K562 (cell line): ENCODE data around the gene UFC1. TPM values are rescaled to one million over a fixed set of nuclear protein-coding genes. Genes with fewer than 3 reads are reported as not detected.
A peak's percentile ranks its signal among the peaks of the same experiment; 100 is the strongest.

Experiments
- BRD9 ChIP-seq: fragments of 450-650 bp; IDR thresholded peaks from 2 replicates; pipeline ENCODE4 v1.6.1; 2018; ENCODE audit warnings: low read depth; ENCODE audit not compliant: partially characterized antibody
- FOXJ3 ChIP-seq: sonication (generic); formaldehyde crosslinking; IDR thresholded peaks from 2 replicates; pipeline ENCODE4 v1.4.0; 2020; ENCODE audit warnings: mild to moderate bottlenecking, missing genetic modification reagents
- FOXK1 ChIP-seq: sonication (generic); formaldehyde crosslinking; IDR thresholded peaks from 2 replicates; pipeline ENCODE4 v1.8.0; 2022; ENCODE audit warnings: missing genetic modification reagents, mild to moderate bottlenecking, borderline replicate concordance
- HMGN3 ChIP-seq: IDR thresholded peaks from 2 replicates; pipeline ENCODE4 v1.6.1; 2011; ENCODE audit warnings: borderline replicate concordance, low read depth, mild to moderate bottlenecking, mixed read lengths, low read length; ENCODE audit not compliant: insufficient read length; ENCODE audit errors: extremely low read depth
- NFRKB ChIP-seq: fragments of 450-650 bp; IDR thresholded peaks from 2 replicates; pipeline ENCODE4 v1.6.1; 2016; ENCODE audit warnings: low read depth
- PHF20 ChIP-seq: fragments of 450-650 bp; IDR thresholded peaks from 2 replicates; pipeline ENCODE4 v1.6.1; 2018; ENCODE audit not compliant: partially characterized antibody
- PML ChIP-seq: IDR thresholded peaks from 2 replicates; pipeline ENCODE4 v1.6.1; 2012; ENCODE audit warnings: low read length, inconsistent platforms
- RAD21 ChIP-seq, 2 experiments: fragments of 250-450 bp in 1 of 2; fragments of 450-650 bp in 1 of 2; sonication (Bioruptor Pico) in 1 of 2; formaldehyde crosslinking in 1 of 2; IDR thresholded peaks in 1 of 2; conservative IDR thresholded peaks in 1 of 2; 2 replicates each; pipeline versions ENCODE4 v1.4.0 to v1.8.0; 2020 to 2022; ENCODE audit warnings: mild to moderate bottlenecking in 2 of 2, moderate library complexity in 1 of 2
- ZFX ChIP-seq: sonication (generic); formaldehyde crosslinking; IDR thresholded peaks from 2 replicates; pipeline ENCODE4 v1.8.0; 2022; ENCODE audit warnings: mild to moderate bottlenecking, missing genetic modification reagents, moderate library complexity
- ZNF124 ChIP-seq: sonication (generic); formaldehyde crosslinking; IDR thresholded peaks from 2 replicates; pipeline ENCODE4 v1.8.1; 2022; ENCODE audit warnings: missing genetic modification reagents
- ZNF592 ChIP-seq: fragments of 450-650 bp; IDR thresholded peaks from 2 replicates; pipeline ENCODE4 v1.6.1; 2017; ENCODE audit warnings: antibody characterized with exemption, mild to moderate bottlenecking
- ZNF740 ChIP-seq, 3 experiments: fragments of 200-800 bp in 1 of 3; sonication (Bioruptor generic) in 1 of 3; sonication (generic) in 1 of 3; formaldehyde crosslinking in 1 of 3; IDR thresholded peaks; 2 replicates each; pipeline versions ENCODE4 v1.6.1 to v1.8.0; 2016 to 2022; ENCODE audit warnings: mild to moderate bottlenecking in 2 of 3, missing compliant biosample characterization in 2 of 3, missing genetic modification characterization in 2 of 3, missing genetic modification reagents in 1 of 3
- polyA plus RNA-seq, 8 experiments: library from polyadenylated mRNA; depleted of rRNA in 4 of 8; stranded (reverse) in 5 of 8; unstranded in 3 of 8; fragments of >200 nt; fragmentation: Nextera tagmentation in 2 of 8; fragmentation: Illumina TruSeq in 1 of 8; extraction: Ambion mirVana in 2 of 8; extraction: Trizol in 1 of 8; gene quantifications; 2 replicates each; pipeline versions ENCODE4 v1.2.1 to v1.2.3, GENCODE V29; 2011 to 2014; ENCODE audit warnings: inconsistent platforms in 1 of 8, missing spikeins in 1 of 8
- total RNA-seq, 7 experiments: library from RNA; depleted of rRNA in 6 of 7; stranded (reverse); fragments of >200 nt in 6 of 7; fragmentation: Illumina TruSeq in 2 of 7; extraction: Trizol in 2 of 7; gene quantifications; 2 replicates each; pipeline versions ENCODE4 v1.2.1 to v1.2.3, GENCODE V29; 2011 to 2021; ENCODE audit warnings: low replicate concordance in 1 of 7
- TF ChIP-seq, protein P1 (sequence below): fragments of 200-800 bp; sonication (Bioruptor generic); IDR thresholded peaks from 2 replicates; pipeline ENCODE4 v1.6.1; 2016; ENCODE audit warnings: missing genetic modification characterization, missing compliant biosample characterization
- TF ChIP-seq, protein P2 (sequence below): fragments of 250-450 bp; sonication (Bioruptor Pico); IDR thresholded peaks from 2 replicates; pipeline ENCODE4 v1.5.0; 2020; ENCODE audit warnings: mild to moderate bottlenecking

UFC1 gene
- total and polyA plus RNA-seq, 9 of the 15 experiments (the other 6 are each of a cell fraction or from before 2014, with no cell fraction given) = 92.8 to 220 (median 161) TPM

DNA sequence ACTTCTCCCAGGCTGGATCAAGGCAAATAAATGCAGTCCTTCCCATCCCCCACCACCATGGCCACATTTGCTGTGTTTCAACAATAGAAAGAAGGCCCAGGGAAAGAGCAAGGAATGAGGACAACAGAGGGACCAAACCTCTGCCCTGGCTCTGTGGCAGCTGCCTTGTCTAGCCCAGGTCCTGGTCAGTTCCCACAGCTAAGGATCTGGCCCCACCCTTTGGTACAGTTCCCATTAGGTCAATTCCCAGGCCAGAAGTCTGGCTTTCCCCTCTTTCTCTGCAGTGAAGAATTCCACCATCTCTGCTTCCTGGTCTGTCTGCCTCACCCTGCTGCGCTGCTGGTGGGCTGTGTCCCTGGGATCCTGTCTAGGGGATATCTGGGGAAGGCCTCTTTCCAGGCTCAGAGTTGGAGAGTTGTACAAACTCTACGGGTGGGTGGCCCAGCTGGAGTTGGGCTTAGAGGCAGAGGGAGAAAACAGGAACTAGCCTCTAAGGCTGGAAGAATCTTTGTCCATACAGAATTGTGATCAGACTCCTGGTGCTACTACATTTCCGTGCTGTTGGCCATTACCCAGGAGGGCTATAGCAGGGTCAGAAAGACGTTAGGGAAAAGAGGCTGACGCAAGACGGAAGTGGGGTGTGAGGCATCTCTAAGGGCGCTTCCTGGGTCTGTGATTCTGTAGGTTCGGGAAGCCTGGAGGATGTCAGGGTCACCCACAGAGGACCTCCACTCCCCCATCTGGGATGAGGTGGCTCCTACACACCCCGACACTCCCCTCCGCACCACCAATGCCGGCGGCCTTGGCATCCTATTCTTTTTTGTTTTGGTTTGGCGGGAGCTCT is 47.4 kb downstream of the UFC1 start (continued):
- TF ChIP-seq ZNF592 = peak; percentile 92; the same call in 1 of the 2 replicates
- TF ChIP-seq RAD21 (CRISPR knock-in tag; conservative IDR thresholded peaks at IDR 0.05 in 1 of 2, IDR thresholded peaks at IDR 0.05 in 1 of 2) = no peak
- TF ChIP-seq NFRKB = peak; percentile 89
- no peak for TF ChIP-seq HMGN3
- TF ChIP-seq PHF20 = no peak
- TF ChIP-seq ZFX (CRISPR knock-in tag) = peak; percentile 64
- no peak for TF ChIP-seq FOXJ3
- TF ChIP-seq, protein P1, sequence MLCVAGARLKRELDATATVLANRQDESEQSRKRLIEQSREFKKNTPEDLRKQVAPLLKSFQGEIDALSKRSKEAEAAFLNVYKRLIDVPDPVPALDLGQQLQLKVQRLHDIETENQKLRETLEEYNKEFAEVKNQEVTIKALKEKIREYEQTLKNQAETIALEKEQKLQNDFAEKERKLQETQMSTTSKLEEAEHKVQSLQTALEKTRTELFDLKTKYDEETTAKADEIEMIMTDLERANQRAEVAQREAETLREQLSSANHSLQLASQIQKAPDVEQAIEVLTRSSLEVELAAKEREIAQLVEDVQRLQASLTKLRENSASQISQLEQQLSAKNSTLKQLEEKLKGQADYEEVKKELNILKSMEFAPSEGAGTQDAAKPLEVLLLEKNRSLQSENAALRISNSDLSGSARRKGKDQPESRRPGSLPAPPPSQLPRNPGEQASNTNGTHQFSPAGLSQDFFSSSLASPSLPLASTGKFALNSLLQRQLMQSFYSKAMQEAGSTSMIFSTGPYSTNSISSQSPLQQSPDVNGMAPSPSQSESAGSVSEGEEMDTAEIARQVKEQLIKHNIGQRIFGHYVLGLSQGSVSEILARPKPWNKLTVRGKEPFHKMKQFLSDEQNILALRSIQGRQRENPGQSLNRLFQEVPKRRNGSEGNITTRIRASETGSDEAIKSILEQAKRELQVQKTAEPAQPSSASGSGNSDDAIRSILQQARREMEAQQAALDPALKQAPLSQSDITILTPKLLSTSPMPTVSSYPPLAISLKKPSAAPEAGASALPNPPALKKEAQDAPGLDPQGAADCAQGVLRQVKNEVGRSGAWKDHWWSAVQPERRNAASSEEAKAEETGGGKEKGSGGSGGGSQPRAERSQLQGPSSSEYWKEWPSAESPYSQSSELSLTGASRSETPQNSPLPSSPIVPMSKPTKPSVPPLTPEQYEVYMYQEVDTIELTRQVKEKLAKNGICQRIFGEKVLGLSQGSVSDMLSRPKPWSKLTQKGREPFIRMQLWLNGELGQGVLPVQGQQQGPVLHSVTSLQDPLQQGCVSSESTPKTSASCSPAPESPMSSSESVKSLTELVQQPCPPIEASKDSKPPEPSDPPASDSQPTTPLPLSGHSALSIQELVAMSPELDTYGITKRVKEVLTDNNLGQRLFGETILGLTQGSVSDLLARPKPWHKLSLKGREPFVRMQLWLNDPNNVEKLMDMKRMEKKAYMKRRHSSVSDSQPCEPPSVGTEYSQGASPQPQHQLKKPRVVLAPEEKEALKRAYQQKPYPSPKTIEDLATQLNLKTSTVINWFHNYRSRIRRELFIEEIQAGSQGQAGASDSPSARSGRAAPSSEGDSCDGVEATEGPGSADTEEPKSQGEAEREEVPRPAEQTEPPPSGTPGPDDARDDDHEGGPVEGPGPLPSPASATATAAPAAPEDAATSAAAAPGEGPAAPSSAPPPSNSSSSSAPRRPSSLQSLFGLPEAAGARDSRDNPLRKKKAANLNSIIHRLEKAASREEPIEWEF = no peak
- TF ChIP-seq FOXK1 (CRISPR knock-in tag) = peak; percentile 67; the same call in 1 of the 2 replicates
- TF ChIP-seq, protein P2, sequence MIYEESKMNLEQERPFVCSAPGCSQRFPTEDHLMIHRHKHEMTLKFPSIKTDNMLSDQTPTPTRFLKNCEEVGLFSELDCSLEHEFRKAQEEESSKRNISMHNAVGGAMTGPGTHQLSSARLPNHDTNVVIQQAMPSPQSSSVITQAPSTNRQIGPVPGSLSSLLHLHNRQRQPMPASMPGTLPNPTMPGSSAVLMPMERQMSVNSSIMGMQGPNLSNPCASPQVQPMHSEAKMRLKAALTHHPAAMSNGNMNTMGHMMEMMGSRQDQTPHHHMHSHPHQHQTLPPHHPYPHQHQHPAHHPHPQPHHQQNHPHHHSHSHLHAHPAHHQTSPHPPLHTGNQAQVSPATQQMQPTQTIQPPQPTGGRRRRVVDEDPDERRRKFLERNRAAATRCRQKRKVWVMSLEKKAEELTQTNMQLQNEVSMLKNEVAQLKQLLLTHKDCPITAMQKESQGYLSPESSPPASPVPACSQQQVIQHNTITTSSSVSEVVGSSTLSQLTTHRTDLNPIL = no peak
- TF ChIP-seq PML = no peak
- peak; percentile 24 for TF ChIP-seq ZNF740 (CRISPR knock-in tag; IDR thresholded peaks at IDR 0.05)
- peak in 1 of 2 experiments; percentile 48; a peak in 2 of 4 replicates for TF ChIP-seq ZNF740 (tag; IDR thresholded peaks at IDR 0.05)
- no peak for TF ChIP-seq ZNF124
- no peak for TF ChIP-seq BRD9
